K562 (cell line): ENCODE data around the gene RIMOC1. TPM values are rescaled to one million over a fixed set of nuclear protein-coding genes. Genes with fewer than 3 reads are reported as not detected.

ENCODE experiments used
- ATAC-seq: fragments of 200-7000 bp; cut with Tn5 transposase; 3 replicates; pipeline ENCODE4 v1.9.1; 2020; ENCODE audit warnings: moderate library complexity
- BruUV-seq: library from RNA; stranded (reverse); fragments of 400-500 nt; replicated peaks from 2 replicates; lab custom pipeline; 2021; lab: Mats Ljungman, UMichigan
- CTCF ChIA-PET: fragments of 300-600 bp; formaldehyde crosslinking; extraction: SDS; loops from one replicate; lab custom pipeline; 2021; ENCODE audit warnings: low intra/inter-chr PET ratio; lab: Yijun Ruan, JAX
- POLR2A ChIA-PET: fragments of 300-600, 350-650 bp; sonication (Branson Sonifier 250); formaldehyde crosslinking; extraction: SDS; loops from one replicate; lab custom pipeline; 2021; ENCODE audit warnings: antibody characterized with exemption, inconsistent platforms; lab: Yijun Ruan, JAX
- DNase-seq, 4 experiments: peaks; one replicate each; pipeline versions ENCODE4 v3.0.0 to v3.0.0-alpha.2; 2011 to 2018; ENCODE audit warnings: low spot score in 3 of 4, mixed read lengths in 3 of 4; ENCODE audit errors: extremely low read depth in 1 of 4
- FAIRE-seq: peaks from 2 replicates; lab custom pipeline; 2011; peaks lifted over from hg19 to GRCh38; lab: Jason Lieb, UNC
- H2AFZ ChIP-seq: 2 replicates; pipeline ENCODE4 v1.6.0; 2011; ENCODE audit warnings: low read depth, low read length, control low read depth, inconsistent platforms
- H3K27ac ChIP-seq: fragments of 200-600 bp; 3 replicates; pipeline ENCODE4 v1.8.0; 2011; ENCODE audit warnings: low read depth, mild to moderate bottlenecking, control low read depth, inconsistent platforms, low read length, moderate library complexity, mixed read lengths; ENCODE audit errors: extremely low read depth
- H3K27me3 ChIP-seq, 2 experiments: fragments of 300-600 bp in 1 of 2; 2 replicates in 1 of 2; 3 replicates in 1 of 2; pipeline versions ENCODE4 v1.6.0 to v1.8.0; 2011; ENCODE audit warnings: inconsistent platforms in 2 of 2, low read length in 2 of 2, mild to moderate bottlenecking in 1 of 2, mixed read lengths in 1 of 2, moderate library complexity in 1 of 2; ENCODE audit not compliant: control insufficient read depth in 2 of 2, insufficient read depth in 2 of 2
- H3K36me3 ChIP-seq: fragments of 300-600 bp; 3 replicates; pipeline ENCODE4 v1.8.0; 2011; ENCODE audit warnings: mild to moderate bottlenecking, low read length, inconsistent platforms; ENCODE audit not compliant: control insufficient read depth, insufficient read depth
- H3K4me1 ChIP-seq, 2 experiments: fragments of 200-600 bp in 1 of 2; replicated peaks in 1 of 2; 2 replicates in 1 of 2; 3 replicates in 1 of 2; pipeline versions ENCODE4 v1.5.1 to v1.8.0; 2011; ENCODE audit warnings: inconsistent platforms in 2 of 2, low read length in 2 of 2, mild to moderate bottlenecking in 1 of 2, mixed read lengths in 1 of 2, moderate library complexity in 1 of 2; ENCODE audit not compliant: control insufficient read depth in 2 of 2, insufficient read depth in 2 of 2
- H3K4me2 ChIP-seq: 2 replicates; pipeline ENCODE4 v1.6.1; 2011; ENCODE audit warnings: low read length, control low read depth, inconsistent platforms, mixed read lengths; ENCODE audit not compliant: insufficient read depth
- H3K4me3 ChIP-seq: fragments of 200-600 bp; sonication (generic), shearing (Covaris generic); 2 replicates; pipeline ENCODE4 v1.5.1; 2016; ENCODE audit warnings: control low read depth, inconsistent platforms
- H3K79me2 ChIP-seq: fragments of 200-600 bp; 3 replicates; pipeline ENCODE4 v1.8.0; 2011; ENCODE audit warnings: low read length, inconsistent platforms; ENCODE audit not compliant: control insufficient read depth, insufficient read depth
- H3K9ac ChIP-seq, 2 experiments: 2 replicates each; pipeline versions ENCODE4 v1.6.0 to v1.6.1; 2011; ENCODE audit warnings: low read depth in 2 of 2, low read length in 2 of 2, control low read depth in 1 of 2, inconsistent platforms in 1 of 2, mild to moderate bottlenecking in 1 of 2, mixed read lengths in 1 of 2; ENCODE audit not compliant: insufficient read depth in 1 of 2
- H3K9me1 ChIP-seq: one replicate; pipeline ENCODE4 v1.6.0; 2011; ENCODE audit warnings: inconsistent platforms, mild to moderate bottlenecking, low read length, moderate library complexity; ENCODE audit not compliant: control insufficient read depth, insufficient read depth
- H3K9me3 ChIP-seq: replicated peaks from 2 replicates; pipeline ENCODE4 v1.5.1; 2011; ENCODE audit warnings: low read depth, low read length, inconsistent platforms; ENCODE audit not compliant: control insufficient read depth, insufficient read depth
- H4K20me1 ChIP-seq: replicated peaks from 2 replicates; pipeline ENCODE4 v1.6.1; 2011; ENCODE audit warnings: low read length, inconsistent platforms, mixed read lengths; ENCODE audit not compliant: control insufficient read depth, insufficient read depth
- CTCFL ChIP-seq: IDR thresholded peaks from 2 replicates; pipeline ENCODE4 v1.6.1; 2011; ENCODE audit warnings: borderline replicate concordance, low read depth, mild to moderate bottlenecking, moderate library complexity, low read length; ENCODE audit not compliant: insufficient read depth, poor library complexity, severe bottlenecking
- ELF2 ChIP-seq: fragments of 250-450 bp; sonication (Bioruptor Pico); IDR thresholded peaks from 2 replicates; pipeline ENCODE4 v1.5.0; 2021; ENCODE audit warnings: mild to moderate bottlenecking
- PCBP1 ChIP-seq: fragments of 200-400 bp; formaldehyde crosslinking; IDR thresholded peaks from 2 replicates; pipeline ENCODE4 v1.6.1; 2018; ENCODE audit warnings: mild to moderate bottlenecking, low read depth, low read length; ENCODE audit not compliant: poor library complexity, severe bottlenecking
- PRPF4 ChIP-seq: fragments of 200-400 bp; formaldehyde crosslinking; IDR thresholded peaks from one replicate; pipeline ENCODE4 v1.6.1; 2017; ENCODE audit warnings: low read length, low read depth, mild to moderate bottlenecking; ENCODE audit not compliant: insufficient read depth, poor library complexity, severe bottlenecking
- SIRT6 ChIP-seq: IDR thresholded peaks from one replicate; pipeline ENCODE4 v1.6.1; 2012; ENCODE audit warnings: low read depth, mild to moderate bottlenecking, control low read depth, inconsistent platforms, low read length, moderate library complexity
- ZNF316 ChIP-seq: fragments of 450-650 bp; IDR thresholded peaks from 2 replicates; pipeline ENCODE4 v1.6.1; 2016
- ZNF436 ChIP-seq: fragments of 250-450, 450-650 bp; sonication (Bioruptor Pico); formaldehyde crosslinking; IDR thresholded peaks from 2 replicates; pipeline ENCODE4 v1.7.0; 2020; ENCODE audit warnings: mild to moderate bottlenecking
- ZNF449 ChIP-seq: fragments of 250-450 bp; sonication (Bioruptor Pico); IDR thresholded peaks from 2 replicates; pipeline ENCODE4 v1.8.0; 2022; ENCODE audit warnings: moderate library complexity, mild to moderate bottlenecking, inconsistent platforms
- ZNF512 ChIP-seq: IDR thresholded peaks from 2 replicates; pipeline ENCODE4 v1.6.1; 2016; ENCODE audit warnings: missing genetic modification characterization, missing compliant biosample characterization
- ZNF740 ChIP-seq, 3 experiments: fragments of 200-800 bp in 1 of 3; sonication (Bioruptor generic) in 1 of 3; sonication (generic) in 1 of 3; formaldehyde crosslinking in 1 of 3; IDR thresholded peaks; 2 replicates each; pipeline versions ENCODE4 v1.6.1 to v1.8.0; 2016 to 2022; ENCODE audit warnings: mild to moderate bottlenecking in 2 of 3, missing compliant biosample characterization in 2 of 3, missing genetic modification characterization in 2 of 3, missing genetic modification reagents in 1 of 3
- ZSCAN29 ChIP-seq: fragments of 450-650 bp; IDR thresholded peaks from 2 replicates; pipeline ENCODE4 v1.6.1; 2017
- WGBS: fragments of 100-300 bp; shearing (Covaris generic); methylation state at CpG from one replicate; pipeline ENCODE4 v1.1.6; 2016; ENCODE audit warnings: low coverage, mixed read lengths; ENCODE audit not compliant: insufficient coverage; ENCODE audit errors: missing lambda C conversion rate; 5-methylcytosine and 5-hydroxymethylcytosine counted together
- in situ Hi-C: fragments of 300-500 bp; cut with MboI; formaldehyde crosslinking; loops from 4 replicates; pipeline ENCODE4 v1.15.0; 2018; ENCODE audit warnings: inconsistent platforms, mixed read lengths
- intact Hi-C: fragments of 100-400 bp; cut with micrococcal nuclease; formaldehyde crosslinking; loops from 2 replicates; pipeline ENCODE4 v1.14.2; 2022
- polyA plus RNA-seq, 8 experiments: library from polyadenylated mRNA; depleted of rRNA in 4 of 8; stranded (reverse) in 5 of 8; unstranded in 3 of 8; fragments of >200 nt; fragmentation: Nextera tagmentation in 2 of 8; fragmentation: Illumina TruSeq in 1 of 8; extraction: Ambion mirVana in 2 of 8; extraction: Trizol in 1 of 8; gene quantifications; 2 replicates each; pipeline versions ENCODE4 v1.2.1 to v1.2.3, GENCODE V29; 2011 to 2014; ENCODE audit warnings: inconsistent platforms in 1 of 8, missing spikeins in 1 of 8
- total RNA-seq, 7 experiments: library from RNA; depleted of rRNA in 6 of 7; stranded (reverse); fragments of >200 nt in 6 of 7; fragmentation: Illumina TruSeq in 2 of 7; extraction: Trizol in 2 of 7; gene quantifications; 2 replicates each; pipeline versions ENCODE4 v1.2.1 to v1.2.3, GENCODE V29; 2011 to 2021; ENCODE audit warnings: low replicate concordance in 1 of 7

The RIMOC1 gene
- total and polyA plus RNA-seq, 9 of the 15 experiments (the other 6 are each of a cell fraction or from before 2014, with no cell fraction given) = 11.6 to 63.1 (median 30.8) TPM

- no peaks in the 10 kb centered on the region for H4K20me1 ChIP-seq
- no peak overlapping the region for H3K4me2 ChIP-seq
- no peaks in the 10 kb centered on the region for H3K36me3 ChIP-seq
- H2AFZ ChIP-seq = peak overlapping the region; percentile 40; the same call in 1 of the 2 replicates
- 13% methylated on average over 3 of the region's 3 CpGs for WGBS
- ChIA-PET POLR2A (interaction anchor here (1.4 to 1.7 kb wide), 3 partner anchors 10 to 11 kb away, joined by 3 to 6 read pairs (median 3); partner anchors contain the start of gene RIMOC1), CTCF (interaction anchor here (0.7 kb wide), 1 partner anchor 997 kb away, joined by 3 read pairs; no protein-coding TSS in a partner anchor)
- no peak for ATAC-seq
- in situ Hi-C loops = no loop called here
- no TSS peak for BruUV-seq
- H3K27ac ChIP-seq = no peak overlapping the region
- no peaks in the 10 kb centered on the region for H3K9me3 ChIP-seq
- DNase-seq = no peak
- H3K79me2 ChIP-seq = no peaks in the 10 kb centered on the region
- H3K4me1 ChIP-seq = peaks cover 7 to 18% of the 10 kb centered on the region in 2 experiments; a peak in 4 of 5 replicates
- no peak overlapping the region for H3K9ac ChIP-seq
- intact Hi-C loops = no loop called here
- no peaks in the 10 kb centered on the region for H3K27me3 ChIP-seq
- H3K9me1 ChIP-seq = no peaks in the 10 kb centered on the region
- H3K4me3 ChIP-seq = no peak overlapping the region
- FAIRE-seq = no peak
- TF ChIP-seq ZSCAN29 (no peak), ZNF436 (CRISPR knock-in tag) (no peak), ZNF512 (peak; percentile 95), PCBP1 (no peak), ELF2 (CRISPR knock-in tag) (0 out of 2 replicates have a peak, but pooled peaks have one; percentile 13), PRPF4 (no peak), ZNF449 (CRISPR knock-in tag) (no peak), SIRT6 (no peak), ZNF740 (CRISPR knock-in tag; IDR thresholded peaks at IDR 0.05) (no peak), ZNF740 (tag; IDR thresholded peaks at IDR 0.05) (no peak), ZNF316 (peak; percentile 24; the same call in 1 of the 2 replicates), CTCFL (no peak)
These were observed 10.9 kb upstream of the RIMOC1 start for GRCh38 chr5:41893074-41893851.
